OCI-LY1 (cell line): ENCODE results near the gene KANK4.

Experiments
- CTCF ChIP-seq: fragments of 200-600 bp; sonication (generic), shearing (Covaris generic); IDR thresholded peaks from 2 replicates; pipeline ENCODE4 v1.5.1; 2017; ENCODE audit warnings: mild to moderate bottlenecking, antibody characterized with exemption, low read length, moderate library complexity, mixed read lengths
- EZH2 ChIP-seq: fragments of 200-600 bp; sonication (generic), shearing (Covaris generic); IDR thresholded peaks from 2 replicates; pipeline ENCODE4 v1.8.0; 2017; ENCODE audit warnings: borderline replicate concordance, mixed run types, mild to moderate bottlenecking, antibody characterized with exemption, low read length, moderate library complexity, mixed read lengths

GRCh38 chr1:62325681-62326080 is 6.4 kb upstream of the KANK4 start:
- no peak for TF ChIP-seq CTCF
- TF ChIP-seq EZH2: no peak
